Calu3 (cell line): ENCODE data around the gene PPP2R2C. TPM values are rescaled to one million over a fixed set of nuclear protein-coding genes. Genes with fewer than 3 reads are reported as not detected.

Experiments
- BruUV-seq: library from RNA; stranded (reverse); fragments of 400-500 nt; replicated peaks from 2 replicates; lab custom pipeline; 2021; lab: Mats Ljungman, UMichigan
- CTCF ChIA-PET: fragments of 300-600 bp; sonication (Branson Sonifier 250); formaldehyde crosslinking; loops from one replicate; lab custom pipeline; 2022; ENCODE audit warnings: antibody characterized with exemption; lab: Charles Lee
- DNase-seq: peaks from one replicate; pipeline ENCODE4 v3.0.0; 2022
- H3K27ac Mint-ChIP-seq: one replicate; pipeline ENCODE4 v1.8.0; 2022; ENCODE audit warnings: mixed read lengths; ENCODE audit not compliant: unreplicated experiment
- H3K27me3 Mint-ChIP-seq: one replicate; pipeline ENCODE4 v1.8.0; 2022; ENCODE audit warnings: mixed read lengths; ENCODE audit not compliant: unreplicated experiment
- H3K36me3 Mint-ChIP-seq: one replicate; pipeline ENCODE4 v1.8.0; 2022; ENCODE audit warnings: mild to moderate bottlenecking, moderate library complexity, mixed read lengths; ENCODE audit not compliant: insufficient read depth, unreplicated experiment
- H3K4me1 Mint-ChIP-seq: one replicate; pipeline ENCODE4 v1.8.0; 2022; ENCODE audit warnings: mild to moderate bottlenecking, low read depth, mixed read lengths; ENCODE audit not compliant: unreplicated experiment
- H3K4me3 Mint-ChIP-seq: one replicate; pipeline ENCODE4 v1.8.0; 2022; ENCODE audit warnings: mild to moderate bottlenecking, low read depth, moderate library complexity, mixed read lengths; ENCODE audit not compliant: unreplicated experiment
- H3K9me3 Mint-ChIP-seq: one replicate; pipeline ENCODE4 v1.8.0; 2022; ENCODE audit warnings: low read depth, mixed read lengths; ENCODE audit not compliant: unreplicated experiment
- CTCF ChIP-seq: fragments of 200-600 bp; IDR thresholded peaks from one replicate; pipeline ENCODE4 v1.8.0; 2022; ENCODE audit warnings: antibody characterized with exemption; ENCODE audit not compliant: unreplicated experiment
- intact Hi-C: fragments of 100-400 bp; cut with micrococcal nuclease; formaldehyde crosslinking; loops from one replicate; pipeline ENCODE4 v1.10.0; 2022; ENCODE audit not compliant: unreplicated experiment
- total RNA-seq: library from RNA; stranded (reverse); gene quantifications from 2 replicates; pipeline ENCODE4 v1.2.3, GENCODE V29; 2022

PPP2R2C gene
- total RNA-seq, 1 experiment from 2014 or later = 9.4 TPM

DNA sequence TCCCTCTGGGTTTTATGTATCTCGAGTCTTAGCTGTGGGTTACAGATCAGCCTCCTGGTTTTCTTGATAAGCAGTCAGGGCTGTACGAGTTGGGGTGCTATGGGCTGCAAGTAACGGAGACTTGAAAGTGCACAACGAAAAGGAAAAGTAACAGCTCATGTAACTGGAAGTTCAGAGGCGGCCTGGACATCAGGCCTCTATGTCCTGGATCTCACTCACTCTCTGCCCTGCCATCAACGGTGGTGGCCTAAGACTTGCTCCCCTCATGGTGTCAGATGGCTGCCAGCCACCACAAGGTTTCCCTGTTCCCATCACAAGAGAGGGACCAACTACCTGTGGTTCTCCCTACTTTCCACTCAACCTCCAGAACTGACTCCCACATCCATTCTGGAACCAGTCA, 4.8 kb downstream of the PPP2R2C start:
- CTCF ChIA-PET = interaction anchor here (0.5 kb wide), 1 partner anchor 150 kb away, joined by 5 read pairs; no protein-coding TSS in a partner anchor
- no peak for DNase-seq
- Mint-ChIP-seq H3K27me3 (peaks cover 8% of the 10 kb centered on the region), H3K27ac (no peak overlapping the region), H3K36me3 (peaks cover 10% of the 10 kb centered on the region), H3K4me3 (no peak overlapping the region), H3K4me1 (no peaks in the 10 kb centered on the region), H3K9me3 (no peaks in the 10 kb centered on the region)
- no peak for TF ChIP-seq CTCF
- BruUV-seq = no TSS peak
- intact Hi-C loops = no loop called here

DNA sequence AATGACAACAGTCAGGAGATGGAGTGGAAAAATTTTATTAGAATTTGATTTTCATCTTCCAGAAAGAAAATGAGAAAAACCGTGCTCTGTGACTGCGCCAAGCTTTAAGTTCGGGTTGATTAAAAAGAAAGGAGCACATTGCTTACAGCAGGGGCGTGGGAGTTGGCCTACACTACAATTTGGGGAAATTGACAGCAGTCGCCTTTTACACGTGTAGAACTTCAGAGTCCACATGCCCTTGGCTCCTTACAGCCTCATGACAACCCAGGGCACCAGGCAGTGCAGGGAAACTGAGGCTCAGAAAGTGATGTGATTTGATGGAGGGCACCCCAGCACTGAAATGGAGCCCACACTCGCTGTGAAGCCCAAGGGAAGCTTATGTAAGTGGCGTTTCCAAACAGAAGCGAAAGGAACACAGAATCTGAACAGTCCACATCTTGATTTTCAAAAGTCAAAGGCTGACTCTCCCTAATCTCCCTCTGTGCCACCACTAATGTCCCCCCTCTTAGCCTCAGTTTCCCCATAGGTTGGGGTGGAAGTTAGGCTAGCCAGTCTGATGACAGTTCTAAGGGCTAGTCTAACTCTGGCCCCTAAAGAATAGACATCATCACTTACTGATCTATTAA, 5.5 kb downstream of the PPP2R2C start:
- Mint-ChIP-seq H3K27ac (no peak overlapping the region), H3K4me3 (no peak overlapping the region), H3K4me1 (no peaks in the 10 kb centered on the region), H3K9me3 (no peaks in the 10 kb centered on the region), H3K27me3 (peaks cover 8% of the 10 kb centered on the region), H3K36me3 (peaks cover 10% of the 10 kb centered on the region)
- no peak for DNase-seq
- TF ChIP-seq CTCF = no peak
- intact Hi-C loops = no loop called here
- no TSS peak for BruUV-seq
- CTCF ChIA-PET = interaction anchor here (0.5 kb wide), 1 partner anchor 151 kb away, joined by 5 read pairs; no protein-coding TSS in a partner anchor

DNA sequence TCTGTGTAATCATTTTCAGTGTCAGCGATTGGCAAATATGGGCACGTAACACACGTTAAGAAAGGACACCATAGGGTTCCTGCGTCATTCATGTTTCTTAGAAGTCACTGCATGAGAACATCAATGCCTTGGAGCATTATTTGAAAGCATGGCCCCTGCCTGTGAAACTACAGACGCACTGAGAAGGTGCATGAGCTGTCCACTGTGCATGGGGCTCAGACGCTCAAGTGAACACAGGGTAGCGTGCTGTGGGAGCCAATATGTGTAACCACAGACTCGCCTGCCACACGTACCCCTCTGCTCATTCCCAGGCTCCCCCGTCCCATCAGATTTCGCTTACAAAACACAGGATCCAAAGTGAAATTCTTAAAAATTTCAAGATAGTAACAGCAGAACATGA, 6.5 kb downstream of the PPP2R2C start:
- no TSS peak for BruUV-seq
- DNase-seq = no peak
- H3K9me3 Mint-ChIP-seq = no peaks in the 10 kb centered on the region
- H3K4me3 Mint-ChIP-seq = no peak overlapping the region
- no peaks in the 10 kb centered on the region for H3K4me1 Mint-ChIP-seq
- CTCF ChIA-PET = no interaction called here
- peaks cover 10% of the 10 kb centered on the region for H3K36me3 Mint-ChIP-seq
- H3K27ac Mint-ChIP-seq = no peak overlapping the region
- intact Hi-C loops = no loop called here
- H3K27me3 Mint-ChIP-seq = peaks cover 8% of the 10 kb centered on the region
- TF ChIP-seq CTCF = no peak

- Mint-ChIP-seq H3K4me1 (no peaks in the 10 kb centered on the region), H3K4me3 (no peak overlapping the region), H3K27ac (no peak overlapping the region), H3K9me3 (no peaks in the 10 kb centered on the region), H3K36me3 (peaks cover 5% of the 10 kb centered on the region), H3K27me3 (peaks cover 8% of the 10 kb centered on the region)
- BruUV-seq = no TSS peak
- CTCF ChIA-PET = interaction anchor here (1.1 kb wide), 1 partner anchor 9 kb away, joined by 3 read pairs; no protein-coding TSS in a partner anchor
- intact Hi-C loops = no loop called here
- no peak for TF ChIP-seq CTCF
- no peak for DNase-seq
Measured at GRCh38 chr4:6464842-6465588, 7.4 kb downstream of the PPP2R2C start.
